CD4-positive, alpha-beta T cell (primary cell): ENCODE results near the gene OSCP1. TPM values are rescaled to one million over a fixed set of nuclear protein-coding genes. Genes with fewer than 3 reads are reported as not detected.

Experiments
- ATAC-seq: fragments of 200-7000 bp; cut with Tn5 transposase; one replicate; pipeline ENCODE4 v1.10.0; 2022; ENCODE audit warnings: mild to moderate bottlenecking; ENCODE audit not compliant: poor library complexity
- CTCF ChIA-PET: fragments of 350-600 bp; sonication (Branson Sonifier 250); formaldehyde crosslinking; loops from one replicate; lab custom pipeline; 2021; ENCODE audit warnings: antibody characterized with exemption, inconsistent platforms; lab: Charles Lee
- POLR2A ChIA-PET: fragments of 350-600 bp; sonication (Branson Sonifier 250); formaldehyde crosslinking; loops from one replicate; lab custom pipeline; 2021; ENCODE audit warnings: antibody characterized with exemption, inconsistent platforms; lab: Charles Lee
- DNase-seq, 14 experiments: peaks; one replicate each; pipeline ENCODE4 v3.0.0-alpha.2; 2013 to 2020; ENCODE audit warnings: mixed read lengths in 2 of 14
- H3K27ac ChIP-seq, 2 donors: one replicate each; pipeline versions ENCODE4 v1.5.1 to v1.7.0; 2013; ENCODE audit warnings: low read length in 2 of 2, low read depth in 1 of 2, mild to moderate bottlenecking in 1 of 2
- H3K27me3 ChIP-seq, 2 experiments: 1 replicate in 1 of 2; 2 replicates in 1 of 2; pipeline versions ENCODE4 v1.6.1 to v1.7.0; 2013; ENCODE audit warnings: low read length in 2 of 2, control low read depth in 1 of 2, mild to moderate bottlenecking in 1 of 2, moderate library complexity in 1 of 2; ENCODE audit not compliant: insufficient read depth in 2 of 2, control insufficient read depth in 1 of 2
- H3K36me3 ChIP-seq: one replicate; pipeline ENCODE4 v1.6.1; 2013; ENCODE audit warnings: low read length, control low read depth; ENCODE audit not compliant: insufficient read depth
- H3K4me1 ChIP-seq: one replicate; pipeline ENCODE4 v1.6.1; 2013; ENCODE audit warnings: low read length, control low read depth; ENCODE audit not compliant: insufficient read depth
- H3K4me3 ChIP-seq: one replicate; pipeline ENCODE4 v1.5.1; 2013; ENCODE audit warnings: mild to moderate bottlenecking, low read length, moderate library complexity
- H3K9me3 ChIP-seq, 2 experiments: 1 replicate in 1 of 2; 2 replicates in 1 of 2; pipeline versions ENCODE4 v1.6.1 to v1.7.0; 2013; ENCODE audit warnings: low read length in 2 of 2, mild to moderate bottlenecking in 2 of 2, control low read depth in 1 of 2, moderate library complexity in 1 of 2; ENCODE audit not compliant: control insufficient read depth in 1 of 2, insufficient read depth in 1 of 2
- H3K27ac Mint-ChIP-seq: one replicate; pipeline ENCODE4 v1.8.0; 2020; ENCODE audit warnings: mixed read lengths
- H3K27me3 Mint-ChIP-seq: one replicate; pipeline ENCODE4 v1.8.0; 2021; ENCODE audit warnings: mixed read lengths
- H3K36me3 Mint-ChIP-seq: one replicate; pipeline ENCODE4 v1.8.0; 2021; ENCODE audit warnings: low read depth, mixed read lengths
- H3K4me1 Mint-ChIP-seq: one replicate; pipeline ENCODE4 v1.8.0; 2021; ENCODE audit warnings: low read depth, mixed read lengths
- H3K4me3 Mint-ChIP-seq: one replicate; pipeline ENCODE4 v1.8.0; 2020; ENCODE audit warnings: mild to moderate bottlenecking, mixed read lengths
- H3K9me3 Mint-ChIP-seq: one replicate; pipeline ENCODE4 v1.8.0; 2020; ENCODE audit warnings: mixed read lengths
- intact Hi-C, 2 experiments: fragments of 100-400 bp; cut with DNase I in 1 of 2; cut with micrococcal nuclease in 1 of 2; formaldehyde crosslinking; loops; one replicate each; pipeline versions ENCODE4 v1.15.1 to v1.9.0; 2023 to 2025; cut with DNase I, micrococcal nuclease
- total RNA-seq, 174 experiments: library from RNA in 2 of 174; stranded (reverse) in 2 of 174; gene quantifications; one replicate each; pipeline ENCODE4 v1.2.3 and lab custom pipeline; 2021 to 2026
- TF ChIP-seq, protein P1 (sequence below): fragments of 200-600 bp; IDR thresholded peaks from one replicate; pipeline ENCODE4 v1.8.0; 2022; ENCODE audit warnings: antibody characterized with exemption, mild to moderate bottlenecking

OSCP1 gene
- total RNA-seq, 2 experiments from 2014 or later, result 0.82 to 2.4 TPM

DNA sequence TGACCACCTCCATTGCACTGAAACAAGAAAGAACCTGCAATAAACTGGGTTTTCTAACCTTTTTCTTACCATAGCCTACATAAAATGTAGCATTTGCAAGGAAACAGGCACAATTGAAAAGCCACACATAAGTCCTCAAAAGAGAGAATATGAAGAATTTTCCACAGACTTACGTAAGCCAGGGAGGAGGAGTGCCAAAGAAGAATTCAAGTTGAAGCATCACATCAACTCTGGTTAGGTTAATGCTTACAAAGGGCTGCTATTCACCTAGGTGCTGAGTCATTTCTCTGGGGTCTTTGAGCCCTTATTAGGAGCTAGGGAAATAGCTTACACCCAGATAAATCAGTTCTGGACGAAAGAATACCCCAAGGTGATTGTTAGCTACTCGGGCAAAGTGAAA lies 9.6 kb downstream of the OSCP1 start:
- Histone ChIP-seq H3K4me3 (no peak overlapping the region), H3K9me3 (no peaks in the 10 kb centered on the region), H3K27ac (no peak overlapping the region), H3K36me3 (no peaks in the 10 kb centered on the region), H3K4me1 (no peaks in the 10 kb centered on the region), H3K27me3 (no peaks in the 10 kb centered on the region)
- intact Hi-C loops, result no loop called here
- Mint-ChIP-seq H3K4me1 (no peaks in the 10 kb centered on the region), H3K36me3 (no peaks in the 10 kb centered on the region), H3K27ac (no peak overlapping the region), H3K4me3 (no peak overlapping the region), H3K9me3 (no peaks in the 10 kb centered on the region), H3K27me3 (no peaks in the 10 kb centered on the region)
- ChIA-PET POLR2A (no interaction called here), CTCF (no interaction called here)
- ATAC-seq (no peak), DNase-seq (no peak)
- TF ChIP-seq, protein P1, sequence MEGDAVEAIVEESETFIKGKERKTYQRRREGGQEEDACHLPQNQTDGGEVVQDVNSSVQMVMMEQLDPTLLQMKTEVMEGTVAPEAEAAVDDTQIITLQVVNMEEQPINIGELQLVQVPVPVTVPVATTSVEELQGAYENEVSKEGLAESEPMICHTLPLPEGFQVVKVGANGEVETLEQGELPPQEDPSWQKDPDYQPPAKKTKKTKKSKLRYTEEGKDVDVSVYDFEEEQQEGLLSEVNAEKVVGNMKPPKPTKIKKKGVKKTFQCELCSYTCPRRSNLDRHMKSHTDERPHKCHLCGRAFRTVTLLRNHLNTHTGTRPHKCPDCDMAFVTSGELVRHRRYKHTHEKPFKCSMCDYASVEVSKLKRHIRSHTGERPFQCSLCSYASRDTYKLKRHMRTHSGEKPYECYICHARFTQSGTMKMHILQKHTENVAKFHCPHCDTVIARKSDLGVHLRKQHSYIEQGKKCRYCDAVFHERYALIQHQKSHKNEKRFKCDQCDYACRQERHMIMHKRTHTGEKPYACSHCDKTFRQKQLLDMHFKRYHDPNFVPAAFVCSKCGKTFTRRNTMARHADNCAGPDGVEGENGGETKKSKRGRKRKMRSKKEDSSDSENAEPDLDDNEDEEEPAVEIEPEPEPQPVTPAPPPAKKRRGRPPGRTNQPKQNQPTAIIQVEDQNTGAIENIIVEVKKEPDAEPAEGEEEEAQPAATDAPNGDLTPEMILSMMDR, result no peak

DNA sequence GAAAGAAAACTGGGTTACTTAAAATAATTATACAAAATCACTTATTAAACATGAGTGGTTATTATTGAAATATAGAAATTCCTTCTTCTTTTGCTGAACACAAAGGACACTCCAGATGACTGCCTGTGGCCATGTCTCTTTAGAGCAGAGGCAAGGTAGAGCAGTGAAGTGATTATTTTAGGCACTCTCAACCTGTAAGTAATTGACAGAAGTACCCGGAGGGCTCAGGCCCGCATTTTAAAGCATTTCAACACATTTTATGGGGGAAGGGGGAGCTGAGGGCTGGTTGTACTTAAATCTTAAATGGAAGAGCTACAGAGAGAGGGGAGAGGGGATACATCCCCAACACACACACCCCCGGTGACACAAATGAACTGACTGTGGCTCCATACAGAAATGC lies 10.2 kb downstream of the OSCP1 start:
- Histone ChIP-seq H3K9me3 (no peaks in the 10 kb centered on the region), H3K4me1 (no peaks in the 10 kb centered on the region), H3K4me3 (no peak overlapping the region), H3K36me3 (no peaks in the 10 kb centered on the region), H3K27ac (no peak overlapping the region), H3K27me3 (no peaks in the 10 kb centered on the region)
- intact Hi-C loops, result no loop called here
- Mint-ChIP-seq H3K4me1 (no peaks in the 10 kb centered on the region), H3K27ac (no peak overlapping the region), H3K9me3 (no peaks in the 10 kb centered on the region), H3K27me3 (no peaks in the 10 kb centered on the region), H3K4me3 (no peak overlapping the region), H3K36me3 (no peaks in the 10 kb centered on the region)
- TF ChIP-seq, protein P1, result no peak
- no peak for ATAC-seq
- no peak for DNase-seq
- CTCF ChIA-PET, result no interaction called here
- POLR2A ChIA-PET, result no interaction called here

- ChIA-PET CTCF (no interaction called here), POLR2A (no interaction called here)
- intact Hi-C loops, result no loop called here
These were observed 11.5 kb downstream of the OSCP1 start for GRCh38 chr1:36438715-36439114.

More at GRCh38 chr1:36438715-36439114, 11.5 kb downstream of the OSCP1 start:
- no peaks in the 10 kb centered on the region for H3K27me3 ChIP-seq
- no peak for DNase-seq
- H3K4me3 ChIP-seq, result no peak overlapping the region
- Mint-ChIP-seq H3K27me3 (no peaks in the 10 kb centered on the region), H3K27ac (no peak overlapping the region), H3K36me3 (no peaks in the 10 kb centered on the region), H3K4me1 (no peaks in the 10 kb centered on the region), H3K4me3 (no peak overlapping the region), H3K9me3 (no peaks in the 10 kb centered on the region)
- H3K36me3 ChIP-seq, result no peaks in the 10 kb centered on the region
- H3K9me3 ChIP-seq, result no peaks in the 10 kb centered on the region
- no peaks in the 10 kb centered on the region for H3K4me1 ChIP-seq
- no peak overlapping the region for H3K27ac ChIP-seq
- TF ChIP-seq, protein P1, result no peak
- ATAC-seq, result no peak
